HG03060 (cell line): ENCODE data around the gene APBB2.

Experiments
- ATAC-seq: cut with Tn5 transposase; IDR thresholded peaks from one replicate; pipeline ENCODE4 v1.9.1; 2021; ENCODE audit warnings: low read depth, moderate number of reproducible peaks; ENCODE audit not compliant: unreplicated experiment

APBB2 gene

DNA sequence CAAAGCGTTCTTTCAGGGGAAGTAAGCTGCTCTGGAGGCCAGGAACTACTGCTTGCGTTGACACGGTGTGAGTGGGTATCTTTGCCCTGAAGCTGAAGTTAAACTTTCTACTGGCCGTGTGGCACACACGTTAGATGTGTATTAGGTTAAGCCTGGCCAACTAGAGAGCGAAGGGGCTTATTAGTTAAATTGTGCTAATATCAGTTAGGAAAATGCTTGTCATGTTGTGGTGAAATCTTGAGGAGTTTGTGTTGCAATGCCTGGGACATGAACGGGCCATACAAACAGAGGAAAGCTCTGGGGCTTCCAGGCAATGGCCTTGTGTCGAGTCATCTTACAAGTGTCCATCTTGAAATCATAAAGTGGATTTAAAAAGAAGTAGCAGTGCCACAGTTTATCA is 402.0 kb downstream of the APBB2 start:
- ATAC-seq, result no peak

DNA sequence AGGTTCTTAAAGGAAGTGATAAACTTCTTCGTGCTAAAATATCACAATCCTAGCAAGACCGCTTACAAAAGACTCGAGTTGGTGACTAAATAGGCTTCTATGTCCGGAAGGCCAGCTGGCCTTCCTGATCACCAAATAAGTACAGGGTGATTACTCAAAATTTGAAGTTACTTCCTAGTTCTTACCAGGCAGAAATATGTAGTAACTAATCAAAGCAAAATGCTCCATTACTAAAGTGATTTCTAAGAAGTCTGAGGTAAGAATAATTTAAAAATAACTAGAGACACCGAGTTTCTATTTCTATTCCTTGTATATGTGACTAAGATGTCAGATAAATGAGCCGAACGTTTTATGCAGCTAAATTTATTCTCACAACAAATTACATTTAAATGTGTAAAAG is 402.4 kb downstream of the APBB2 start:
- no peak for ATAC-seq

DNA sequence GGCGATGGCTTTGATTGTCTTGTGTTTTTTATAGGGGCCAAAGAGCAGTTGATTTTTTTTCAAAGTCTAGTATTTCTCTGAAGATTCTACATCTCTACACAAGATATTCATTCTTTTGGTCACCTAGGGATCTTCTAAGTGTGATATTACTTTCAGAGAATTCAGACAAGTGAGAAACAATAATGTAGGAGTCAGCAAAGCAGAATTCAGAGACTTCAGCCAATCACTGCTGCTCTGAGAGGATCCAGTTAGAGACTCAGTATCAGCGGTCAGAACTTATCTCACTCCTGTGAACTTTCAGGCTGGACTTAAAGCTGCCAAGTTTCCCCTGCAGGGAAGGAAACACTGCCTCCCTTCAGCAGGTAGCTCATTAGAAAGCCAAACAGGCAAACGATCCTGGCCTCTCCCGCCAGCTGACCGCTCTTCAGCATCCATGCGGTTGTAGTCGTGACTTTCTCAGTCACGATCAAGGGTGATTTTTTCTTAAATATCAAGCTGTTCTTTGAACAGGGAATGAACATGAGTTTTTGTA is 405.4 kb downstream of the APBB2 start:
- no peak for ATAC-seq

DNA sequence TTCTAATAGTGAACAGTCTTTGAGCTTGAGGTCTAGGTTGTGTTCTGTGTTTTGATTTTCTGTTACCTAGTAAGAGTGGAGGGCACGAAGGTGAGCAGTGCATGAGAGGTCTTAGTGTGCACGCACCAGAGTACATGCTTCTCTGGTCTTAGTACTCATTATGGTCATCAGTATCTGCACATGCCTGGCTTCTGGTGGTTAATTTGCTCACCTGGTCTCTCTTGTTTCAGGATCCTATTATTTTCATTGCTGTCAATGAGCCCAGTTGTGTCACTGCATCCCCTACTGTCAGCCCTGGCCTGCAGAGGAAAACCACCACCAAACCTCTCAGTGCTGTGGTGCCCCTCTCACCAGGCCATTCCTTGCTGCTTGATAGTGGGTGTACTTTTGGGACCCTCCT is 409.7 kb downstream of the APBB2 start:
- no peak for ATAC-seq

DNA sequence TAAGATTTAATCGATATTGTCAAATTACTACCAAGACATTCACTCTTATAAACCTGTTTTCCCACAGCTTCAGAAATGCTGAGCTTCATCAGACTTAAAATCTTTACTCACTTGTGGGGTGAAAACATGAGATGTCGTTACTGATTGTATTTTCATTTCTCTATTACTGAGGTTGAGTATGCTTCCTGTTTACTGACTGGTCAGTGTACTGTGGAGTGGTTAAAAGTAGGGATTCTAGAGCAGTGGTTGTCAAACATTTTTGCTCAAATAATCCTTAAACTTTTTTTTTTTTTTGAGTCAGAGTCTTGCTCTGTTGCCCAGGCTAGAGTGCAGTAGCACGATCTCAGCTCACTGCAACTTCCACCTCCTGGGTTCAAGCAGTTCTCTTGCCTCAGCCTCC is 414.3 kb downstream of the APBB2 start:
- ATAC-seq, result no peak

DNA sequence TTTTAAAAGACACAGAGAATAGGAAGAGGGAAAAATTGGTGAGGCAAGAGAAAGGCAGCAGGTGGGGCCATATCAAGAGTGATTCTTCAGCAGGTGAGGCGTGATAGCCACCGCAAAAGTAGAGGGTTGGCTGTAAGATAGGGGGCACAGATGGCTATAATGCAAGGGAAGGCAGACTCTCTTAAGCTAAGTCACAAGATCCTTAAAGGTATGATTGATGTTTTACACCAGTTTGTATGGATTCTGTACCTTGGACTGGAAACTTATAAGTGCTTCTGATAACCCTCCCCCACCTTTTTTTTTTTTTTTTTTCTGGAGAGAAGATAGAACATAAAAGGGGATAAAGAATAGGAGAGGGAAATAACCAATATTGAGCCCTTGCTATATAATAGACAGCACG is 424.6 kb downstream of the APBB2 start:
- no peak for ATAC-seq

DNA sequence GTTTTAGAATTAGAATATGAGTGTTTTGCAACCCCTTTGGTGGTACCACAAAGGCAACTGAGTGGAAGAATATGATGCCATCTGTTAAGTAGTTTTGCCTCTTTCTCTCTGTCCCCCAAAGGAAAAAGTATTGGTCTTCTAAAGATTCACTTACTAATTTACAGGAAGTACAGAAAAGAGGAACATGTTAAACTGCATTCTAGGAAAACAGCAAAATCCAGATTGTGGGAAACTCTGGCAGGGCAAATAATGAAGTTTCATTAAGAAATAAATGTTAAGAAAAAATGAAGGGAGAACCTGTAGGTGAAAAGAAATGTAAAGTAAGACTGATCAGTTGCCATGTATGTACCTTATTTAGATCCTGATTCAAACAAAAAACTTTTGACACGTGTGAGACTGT is 425.3 kb downstream of the APBB2 start:
- no peak for ATAC-seq

DNA sequence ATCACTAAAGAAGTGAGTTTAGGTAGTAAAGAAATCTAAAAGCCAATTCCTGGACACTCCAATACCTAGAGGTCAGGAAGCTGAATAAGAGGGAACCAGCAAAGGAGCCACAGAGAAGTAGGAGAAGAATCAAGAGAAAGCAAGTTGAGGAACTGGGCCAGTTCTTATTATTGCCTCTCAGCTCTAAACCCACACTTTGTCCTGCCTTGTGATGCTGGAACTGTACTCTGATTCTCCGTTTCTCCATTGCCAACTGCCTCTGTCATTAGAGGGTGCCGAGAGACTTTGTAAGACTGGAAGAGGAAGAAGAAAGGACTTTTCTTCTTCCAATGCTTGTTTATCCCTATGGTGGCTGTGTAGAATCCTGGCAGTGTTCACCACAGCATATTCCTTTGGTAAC is 426.0 kb downstream of the APBB2 start:
- ATAC-seq, result no peak

DNA sequence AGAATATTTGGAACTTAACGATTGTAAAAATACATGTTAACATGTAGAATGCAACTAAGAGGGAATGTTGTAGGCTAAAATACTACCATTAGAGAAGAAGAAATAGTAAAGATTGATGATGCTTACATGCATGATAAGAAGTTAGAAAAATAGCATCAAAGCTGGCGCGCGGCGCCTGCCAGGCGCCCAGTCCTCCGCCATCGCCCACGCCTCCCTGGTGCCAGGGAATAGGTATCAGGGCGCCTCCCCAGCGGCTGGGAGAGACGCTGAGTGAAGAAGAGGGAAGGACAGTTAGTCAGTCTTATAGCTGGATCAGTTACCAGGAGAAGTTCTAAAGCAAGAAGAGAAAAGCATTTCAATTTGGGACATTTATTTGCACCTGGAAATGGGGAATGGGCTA is 428.6 kb downstream of the APBB2 start:
- no peak for ATAC-seq

DNA sequence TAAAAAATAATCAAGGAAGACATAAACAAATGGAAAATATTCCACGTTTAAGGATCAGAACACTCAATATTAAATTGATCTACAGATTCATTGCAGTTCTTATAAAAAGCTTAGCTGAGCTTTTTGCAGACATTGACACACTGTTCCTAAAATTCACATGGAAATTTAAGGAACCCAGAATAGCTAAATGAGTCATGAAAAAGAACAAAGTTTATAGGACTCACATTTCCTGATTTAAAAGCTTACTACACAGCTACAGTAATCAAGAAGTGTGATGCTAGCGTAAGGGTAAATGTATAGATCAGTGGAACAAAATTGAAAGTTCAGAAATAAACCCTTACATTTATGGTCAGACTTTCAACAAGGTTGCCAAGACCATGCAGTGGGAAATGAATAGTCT is 431.5 kb downstream of the APBB2 start:
- ATAC-seq, result no peak

DNA sequence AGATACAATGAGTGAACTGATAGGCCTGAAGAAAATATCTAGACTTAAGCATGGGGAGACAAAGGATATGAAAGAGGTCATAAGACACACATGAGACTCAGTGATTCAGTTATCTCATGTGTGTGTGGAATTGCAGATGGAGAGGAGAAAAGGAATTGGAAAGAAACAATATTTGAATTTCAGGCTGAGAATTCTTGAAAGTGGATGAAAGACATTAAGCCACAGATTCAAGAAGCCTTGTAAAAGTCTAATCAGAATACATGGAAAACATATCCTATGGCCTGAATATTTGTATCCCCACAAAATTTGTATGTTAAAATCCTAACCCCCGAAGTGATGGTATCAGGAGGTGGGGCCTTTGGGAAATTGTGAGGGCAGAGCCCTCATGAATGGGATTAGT is 436.3 kb downstream of the APBB2 start:
- no peak for ATAC-seq

DNA sequence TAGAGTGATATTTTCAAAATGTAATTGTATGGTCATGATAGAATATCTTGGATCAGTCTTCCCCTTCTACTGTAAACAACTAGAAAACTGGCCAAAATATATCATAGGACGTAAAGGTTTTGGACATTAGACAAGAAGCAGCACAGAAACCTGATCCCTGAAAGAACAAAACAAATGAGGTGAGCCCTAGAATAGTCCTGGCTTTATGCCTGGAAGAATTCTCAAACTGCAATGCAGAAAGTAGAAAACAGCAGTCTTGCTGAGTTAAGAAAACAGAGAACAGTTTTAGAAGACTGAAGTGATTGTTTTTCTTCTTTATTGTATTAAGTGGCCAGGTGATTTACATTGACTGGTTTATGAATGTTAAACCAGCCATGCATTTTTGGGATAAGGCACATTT is 445.1 kb downstream of the APBB2 start:
- ATAC-seq, result no peak

DNA sequence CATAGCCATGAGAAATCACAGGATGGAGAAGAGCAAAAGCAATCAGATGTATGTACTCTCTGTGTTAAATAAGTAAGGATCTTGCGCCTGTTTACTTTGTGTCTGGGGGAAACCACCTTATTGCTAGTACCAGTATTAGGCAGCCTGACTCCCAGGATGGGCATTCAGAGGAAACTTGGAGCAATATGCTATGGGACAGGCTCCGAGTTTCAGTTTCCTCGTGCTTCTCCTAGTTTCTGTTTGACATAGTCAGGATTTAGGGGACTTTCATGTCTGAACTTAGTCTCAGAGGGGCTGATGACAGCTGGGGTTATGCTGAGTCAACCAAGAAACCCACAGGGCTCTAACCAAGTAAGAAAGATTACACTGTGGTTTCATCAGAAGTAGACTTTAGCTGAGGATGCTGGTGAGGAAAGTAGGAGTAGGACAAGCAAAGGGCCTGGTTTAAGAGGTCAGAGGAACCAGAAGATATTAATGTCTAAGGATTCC is 451.1 kb downstream of the APBB2 start:
- ATAC-seq, result peak; percentile 95
